ENCODE data around the gene ACTA1.
"Not testable (repeated sequence)": the region's sequence is repeated elsewhere in the genome, so short reads cannot be mapped to it uniquely, and the experiment has no call there.

Gene ACTA1

GRCh38 chr1:229407206-229408026 lies 26.5 kb downstream of the ACTA1 start:
- DNase-seq: no peak

GRCh38 chr1:229406798-229407197 lies 27.1 kb downstream of the ACTA1 start:
- no peak for DNase-seq

DNA sequence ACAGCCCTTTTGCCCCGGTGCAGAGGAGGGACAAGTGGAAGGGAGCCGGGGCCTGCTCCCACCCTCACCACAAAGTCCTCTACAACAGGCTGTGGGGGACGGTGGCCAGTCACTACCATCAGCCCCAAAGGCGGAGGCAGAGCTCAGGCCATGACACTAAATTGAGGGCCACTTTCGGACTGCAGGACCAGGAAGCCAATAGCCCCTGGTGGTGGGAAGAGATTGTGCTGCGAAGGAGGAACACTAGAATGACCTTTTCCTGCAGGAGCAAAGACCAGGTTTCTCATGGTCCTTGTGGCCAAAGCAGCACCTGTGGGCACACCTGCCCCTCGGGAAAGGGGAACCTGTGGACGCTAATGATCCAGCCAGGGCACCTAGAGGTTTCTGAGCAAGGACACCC lies 30.3 kb downstream of the ACTA1 start:
- DNase-seq: no peak

GRCh38 chr1:229402993-229403392 lies 30.9 kb downstream of the ACTA1 start:
- no peak for DNase-seq

GRCh38 chr1:229402329-229402728 lies 31.6 kb downstream of the ACTA1 start:
- DNase-seq: not testable (repeated sequence)

GRCh38 chr1:229397762-229398161 lies 36.1 kb downstream of the ACTA1 start:
- DNase-seq: no peak

DNA sequence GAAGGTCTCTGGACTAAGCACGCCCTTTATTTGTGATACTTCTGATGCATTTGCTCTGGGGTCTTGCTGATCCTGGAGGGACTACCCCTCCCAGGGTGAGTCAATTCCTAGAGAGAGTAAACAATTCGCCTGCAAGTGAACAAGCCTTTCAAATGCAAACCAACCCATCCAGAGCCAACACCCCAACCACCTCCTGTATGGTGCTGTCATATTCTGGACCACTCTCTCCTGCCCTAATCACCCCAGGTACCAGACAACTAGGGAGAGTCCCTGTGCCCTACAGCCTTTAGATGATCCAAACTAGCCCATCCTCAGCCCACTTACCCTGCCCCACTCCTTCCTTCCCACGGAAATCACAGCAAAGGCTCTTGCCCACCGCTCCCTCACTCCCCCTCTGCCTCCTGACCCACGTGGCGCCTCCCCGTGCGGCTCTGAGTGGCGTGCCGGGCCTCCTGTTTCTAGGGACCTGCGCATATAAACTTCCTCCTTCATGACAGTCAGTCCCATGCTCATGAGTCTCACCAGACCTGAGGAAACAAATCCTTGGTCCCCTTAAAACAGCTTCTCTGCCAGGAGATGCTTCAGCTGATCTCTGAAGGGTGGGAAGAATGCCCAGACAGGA lies 37.2 kb downstream of the ACTA1 start:
- DNase-seq: no peak

- not testable (repeated sequence) for DNase-seq
Measured at GRCh38 chr1:229394517-229394916, 39.4 kb downstream of the ACTA1 start.

DNA sequence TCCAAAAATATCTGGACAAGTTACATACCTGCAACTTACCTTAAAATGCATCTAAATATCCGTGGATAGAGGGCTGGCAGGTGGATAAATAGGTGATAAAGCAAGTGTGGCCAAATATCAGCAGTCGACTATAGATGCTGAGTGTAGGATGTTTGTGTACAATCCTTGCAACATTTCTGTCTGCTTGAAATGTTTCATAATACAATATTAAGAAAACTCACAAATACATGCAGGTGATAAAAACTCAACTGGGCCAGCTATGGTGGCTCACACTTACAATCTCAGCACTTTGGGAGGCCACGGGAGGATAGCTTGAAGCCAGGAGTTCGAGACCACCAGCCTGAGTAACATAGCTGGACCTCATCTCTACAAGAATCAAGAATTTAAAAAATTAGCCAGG lies 41.0 kb downstream of the ACTA1 start:
- no peak for DNase-seq

GRCh38 chr1:229390130-229390529 lies 43.8 kb downstream of the ACTA1 start:
- no peak for DNase-seq

- no peak for DNase-seq
Measured at GRCh38 chr1:229388897-229389580, 44.9 kb downstream of the ACTA1 start.

DNA sequence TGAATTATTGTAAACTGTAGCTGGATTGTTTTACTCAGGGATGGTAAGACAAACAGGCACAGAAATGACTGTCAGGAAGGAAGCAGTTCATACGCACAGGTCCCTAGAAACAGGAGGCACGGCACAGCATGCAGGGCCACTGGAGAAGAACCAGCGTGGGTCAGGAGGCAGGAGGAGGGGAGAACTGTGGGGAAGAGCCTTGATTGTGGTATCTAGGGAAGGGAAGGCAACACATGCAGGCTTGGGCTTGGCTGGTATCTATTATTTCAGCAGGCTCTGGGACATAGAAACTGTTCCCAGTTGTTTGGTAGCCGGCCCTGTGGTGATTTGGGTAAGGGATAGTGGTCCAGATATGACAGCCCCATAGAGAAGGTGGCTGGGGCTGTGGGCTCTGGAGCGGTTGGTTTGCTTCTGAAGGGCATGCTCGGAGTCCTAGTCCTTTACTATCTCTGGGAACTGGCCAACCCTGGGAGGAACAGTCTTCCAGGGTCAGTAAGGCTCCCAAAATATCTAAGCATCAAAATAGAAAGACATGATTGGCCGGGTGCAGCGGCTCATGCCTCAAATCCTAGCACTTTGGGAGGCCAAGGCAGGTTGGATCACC lies 47.9 kb downstream of the ACTA1 start:
- DNase-seq: no peak

GRCh38 chr1:229384822-229385221 lies 49.1 kb downstream of the ACTA1 start:
- DNase-seq: no peak

DNA sequence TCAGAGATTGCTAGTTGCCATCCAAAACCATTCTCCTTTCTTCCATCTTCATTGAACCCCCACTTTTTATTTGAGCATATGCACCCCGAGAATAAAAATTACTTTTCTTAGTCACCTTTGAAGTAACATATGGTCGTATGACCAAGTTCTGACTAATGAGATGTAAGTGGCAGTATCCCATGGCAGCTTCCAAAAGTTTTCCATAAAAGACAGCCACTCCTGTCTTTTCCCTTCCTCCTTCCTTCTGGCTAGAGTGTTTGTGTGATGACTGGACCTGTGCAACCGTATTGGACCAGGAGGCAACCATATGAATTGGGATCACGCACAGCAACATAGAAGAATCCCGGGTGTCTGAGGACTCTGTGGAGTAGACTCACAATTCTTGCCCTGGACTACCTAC lies 49.9 kb downstream of the ACTA1 start:
- DNase-seq: no peak

- DNase-seq: no peak
Measured at GRCh38 chr1:229383188-229383587, 50.7 kb downstream of the ACTA1 start.
